ENCODE results near the gene BTRC. TPM values are rescaled to one million over a fixed set of nuclear protein-coding genes. Genes with fewer than 3 reads are reported as not detected.

Gene BTRC
- total RNA-seq, 1 donor from 2014 or later = 38.4 TPM

GRCh38 chr10:101425535-101425934 is 71.6 kb downstream of the BTRC start:
- H3K27ac Mint-ChIP-seq = no peak overlapping the region
- no peaks in the 10 kb centered on the region for H3K27me3 Mint-ChIP-seq (ENCODE audit: low read depth)
- no peak for DNase-seq (ENCODE audit: low spot score in 2 of 2, unreplicated experiment in 2 of 2)
- no peak overlapping the region for H3K4me3 Mint-ChIP-seq
- H3K36me3 Mint-ChIP-seq = peaks cover 2% of the 10 kb centered on the region
- TF ChIP-seq CTCF (IDR thresholded peaks at IDR 0.05; ENCODE audit: unreplicated experiment) = no peak
- H3K9me3 Mint-ChIP-seq = no peaks in the 10 kb centered on the region
- no peaks in the 10 kb centered on the region for H3K4me1 Mint-ChIP-seq

- H3K9me3 Mint-ChIP-seq = no peaks in the 10 kb centered on the region
- no peak for TF ChIP-seq CTCF (IDR thresholded peaks at IDR 0.05; ENCODE audit: unreplicated experiment)
- DNase-seq (ENCODE audit: low spot score in 2 of 2, unreplicated experiment in 2 of 2) = no peak
- H3K4me3 Mint-ChIP-seq = no peak overlapping the region
- H3K4me1 Mint-ChIP-seq = no peaks in the 10 kb centered on the region
- H3K27ac Mint-ChIP-seq = no peak overlapping the region
- no peaks in the 10 kb centered on the region for H3K27me3 Mint-ChIP-seq (ENCODE audit: low read depth)
- H3K36me3 Mint-ChIP-seq = no peaks in the 10 kb centered on the region
These were observed 74.1 kb downstream of the BTRC start for GRCh38 chr10:101428036-101428435.

- no peak for DNase-seq (ENCODE audit: low spot score in 2 of 2, unreplicated experiment in 2 of 2)
- Mint-ChIP-seq H3K4me3 (no peak overlapping the region), H3K36me3 (no peaks in the 10 kb centered on the region), H3K27me3 (ENCODE audit: low read depth) (no peaks in the 10 kb centered on the region), H3K4me1 (no peaks in the 10 kb centered on the region), H3K27ac (no peak overlapping the region), H3K9me3 (no peaks in the 10 kb centered on the region)
- TF ChIP-seq CTCF (IDR thresholded peaks at IDR 0.05; ENCODE audit: unreplicated experiment) = no peak
These were observed 75.5 kb downstream of the BTRC start for GRCh38 chr10:101429423-101429822.

- H3K27me3 Mint-ChIP-seq (ENCODE audit: low read depth) = no peaks in the 10 kb centered on the region
- TF ChIP-seq CTCF (IDR thresholded peaks at IDR 0.05; ENCODE audit: unreplicated experiment) = no peak
- no peak overlapping the region for H3K4me3 Mint-ChIP-seq
- no peaks in the 10 kb centered on the region for H3K9me3 Mint-ChIP-seq
- H3K36me3 Mint-ChIP-seq = no peaks in the 10 kb centered on the region
- H3K4me1 Mint-ChIP-seq = no peaks in the 10 kb centered on the region
- H3K27ac Mint-ChIP-seq = no peak overlapping the region
- DNase-seq (ENCODE audit: low spot score in 2 of 2, unreplicated experiment in 2 of 2) = no peak
These were observed 82.3 kb downstream of the BTRC start for GRCh38 chr10:101436302-101436701.

- Mint-ChIP-seq H3K4me1 (peaks cover 5% of the 10 kb centered on the region), H3K27me3 (ENCODE audit: low read depth) (no peaks in the 10 kb centered on the region), H3K27ac (no peak overlapping the region), H3K4me3 (no peak overlapping the region), H3K36me3 (no peaks in the 10 kb centered on the region), H3K9me3 (no peaks in the 10 kb centered on the region)
- no peak for DNase-seq (ENCODE audit: low spot score in 2 of 2, unreplicated experiment in 2 of 2)
- TF ChIP-seq CTCF (IDR thresholded peaks at IDR 0.05; ENCODE audit: unreplicated experiment) = no peak
These were observed 85.0 kb downstream of the BTRC start for GRCh38 chr10:101438881-101439391.

All from mesothelial cell of epicardium (in vitro differentiated cells).